Cardiac muscle cell (in vitro differentiated cells and primary cell): ENCODE data around the gene CERT1. TPM values are rescaled to one million over a fixed set of nuclear protein-coding genes. Genes with fewer than 3 reads are reported as not detected.

Experiments
- DNase-seq, 2 donors: peaks; one replicate each; pipeline versions ENCODE4 v3.0.0 to v3.0.0-alpha.2; 2010 to 2017; ENCODE audit warnings: low read depth in 1 of 2, low spot score in 1 of 2
- H3K27ac ChIP-seq: fragments of 200-600 bp; sonication (generic); 2 replicates; pipeline ENCODE4 v1.5.1; 2016
- H3K27me3 ChIP-seq: fragments of 200-600 bp; sonication (generic); 2 replicates; pipeline ENCODE4 v1.6.0; 2016; ENCODE audit warnings: control low read depth
- H3K36me3 ChIP-seq: fragments of 200-600 bp; sonication (generic); 2 replicates; pipeline ENCODE4 v1.5.1; 2016; ENCODE audit warnings: control low read depth
- H3K4me1 ChIP-seq: fragments of 200-600 bp; sonication (generic); 2 replicates; pipeline ENCODE4 v1.8.1; 2017; ENCODE audit warnings: low read depth, mild to moderate bottlenecking, mixed run types
- H3K4me3 ChIP-seq: fragments of 200-600 bp; sonication (generic); 2 replicates; pipeline ENCODE4 v1.5.1; 2016; ENCODE audit warnings: mild to moderate bottlenecking
- H3K9me3 ChIP-seq: fragments of 200-600 bp; sonication (generic); 2 replicates; pipeline ENCODE4 v1.5.1; 2017; ENCODE audit warnings: low read depth, mild to moderate bottlenecking, control low read depth
- polyA plus RNA-seq: library from polyadenylated mRNA; unstranded; fragments of >200 nt; fragmentation: Nextera tagmentation; extraction: Ambion mirVana; gene quantifications from 2 replicates; pipeline ENCODE4 v1.2.1, GENCODE V29; 2016
- total RNA-seq: library from RNA; depleted of rRNA; stranded (reverse); fragments of >200 nt; gene quantifications from 2 replicates; pipeline ENCODE4 v1.2.3, GENCODE V29; 2016
- TF ChIP-seq, protein P1 (sequence below): IDR thresholded peaks from 2 replicates; pipeline ENCODE4 v1.5.1; 2012; ENCODE audit warnings: low read depth, mild to moderate bottlenecking, low read length

CERT1 gene
- total and polyA plus RNA-seq, 2 experiments from 2014 or later: 12.8 to 17.5 TPM

DNA sequence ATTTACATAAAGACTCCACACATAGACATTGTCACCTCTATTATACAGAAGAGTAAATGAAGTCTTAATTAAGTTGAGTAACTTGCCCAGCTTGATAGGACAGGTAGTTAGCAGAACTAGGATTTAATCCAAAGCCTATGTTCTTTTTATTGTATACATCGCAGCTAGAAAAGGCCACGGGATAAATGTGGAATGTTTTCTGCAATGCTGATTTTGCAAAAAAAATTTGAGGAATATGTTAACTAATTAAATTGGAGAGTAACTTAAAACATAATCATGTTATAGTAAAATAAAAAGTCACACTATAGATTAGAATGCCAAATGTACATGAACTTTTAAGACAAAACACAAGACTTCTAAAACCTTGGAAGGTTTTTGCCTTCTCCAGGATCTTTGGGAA lies 41.3 kb upstream of the CERT1 start:
- no peaks in the 10 kb centered on the region for H3K4me1 ChIP-seq
- no peak overlapping the region for H3K27ac ChIP-seq
- peaks cover 20% of the 10 kb centered on the region for H3K36me3 ChIP-seq
- H3K9me3 ChIP-seq: no peaks in the 10 kb centered on the region
- DNase-seq: no peak
- TF ChIP-seq, protein P1, sequence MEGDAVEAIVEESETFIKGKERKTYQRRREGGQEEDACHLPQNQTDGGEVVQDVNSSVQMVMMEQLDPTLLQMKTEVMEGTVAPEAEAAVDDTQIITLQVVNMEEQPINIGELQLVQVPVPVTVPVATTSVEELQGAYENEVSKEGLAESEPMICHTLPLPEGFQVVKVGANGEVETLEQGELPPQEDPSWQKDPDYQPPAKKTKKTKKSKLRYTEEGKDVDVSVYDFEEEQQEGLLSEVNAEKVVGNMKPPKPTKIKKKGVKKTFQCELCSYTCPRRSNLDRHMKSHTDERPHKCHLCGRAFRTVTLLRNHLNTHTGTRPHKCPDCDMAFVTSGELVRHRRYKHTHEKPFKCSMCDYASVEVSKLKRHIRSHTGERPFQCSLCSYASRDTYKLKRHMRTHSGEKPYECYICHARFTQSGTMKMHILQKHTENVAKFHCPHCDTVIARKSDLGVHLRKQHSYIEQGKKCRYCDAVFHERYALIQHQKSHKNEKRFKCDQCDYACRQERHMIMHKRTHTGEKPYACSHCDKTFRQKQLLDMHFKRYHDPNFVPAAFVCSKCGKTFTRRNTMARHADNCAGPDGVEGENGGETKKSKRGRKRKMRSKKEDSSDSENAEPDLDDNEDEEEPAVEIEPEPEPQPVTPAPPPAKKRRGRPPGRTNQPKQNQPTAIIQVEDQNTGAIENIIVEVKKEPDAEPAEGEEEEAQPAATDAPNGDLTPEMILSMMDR: no peak
- H3K4me3 ChIP-seq: no peak overlapping the region
- no peaks in the 10 kb centered on the region for H3K27me3 ChIP-seq

- TF ChIP-seq, protein P1: no peak
- peaks cover 20% of the 10 kb centered on the region for H3K36me3 ChIP-seq
- DNase-seq: no peak
Observed at GRCh38 chr5:75551471-75551870, 40.0 kb upstream of the CERT1 start.

DNA sequence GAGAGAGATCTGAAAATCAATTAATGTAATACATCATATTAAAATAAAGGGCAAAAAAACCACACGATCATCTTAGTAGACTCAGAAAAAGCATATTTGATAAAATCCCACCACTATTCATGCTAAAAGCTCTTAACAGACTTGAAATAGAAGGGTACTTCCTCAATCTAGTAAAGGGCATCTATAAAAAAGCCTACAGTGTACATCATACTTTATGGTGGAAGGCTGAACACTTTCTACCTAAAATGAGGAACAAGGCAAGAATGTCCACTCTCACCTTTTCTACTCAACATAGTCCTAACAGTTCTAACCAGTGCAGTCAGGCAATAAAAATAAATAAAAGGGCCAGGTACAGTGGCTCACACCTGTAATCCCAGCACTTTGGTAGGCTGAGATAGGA lies 39.2 kb upstream of the CERT1 start:
- H3K36me3 ChIP-seq: peaks cover 20% of the 10 kb centered on the region
- H3K4me1 ChIP-seq: no peaks in the 10 kb centered on the region
- no peaks in the 10 kb centered on the region for H3K27me3 ChIP-seq
- no peak overlapping the region for H3K27ac ChIP-seq
- DNase-seq: no peak
- H3K4me3 ChIP-seq: no peak overlapping the region
- H3K9me3 ChIP-seq: no peaks in the 10 kb centered on the region
- TF ChIP-seq, protein P1: no peak

More at GRCh38 chr5:75551471-75551870, 40.0 kb upstream of the CERT1 start:
- Histone ChIP-seq H3K4me3 (no peak overlapping the region), H3K4me1 (no peaks in the 10 kb centered on the region), H3K9me3 (no peaks in the 10 kb centered on the region), H3K27me3 (no peaks in the 10 kb centered on the region), H3K27ac (no peak overlapping the region)

DNA sequence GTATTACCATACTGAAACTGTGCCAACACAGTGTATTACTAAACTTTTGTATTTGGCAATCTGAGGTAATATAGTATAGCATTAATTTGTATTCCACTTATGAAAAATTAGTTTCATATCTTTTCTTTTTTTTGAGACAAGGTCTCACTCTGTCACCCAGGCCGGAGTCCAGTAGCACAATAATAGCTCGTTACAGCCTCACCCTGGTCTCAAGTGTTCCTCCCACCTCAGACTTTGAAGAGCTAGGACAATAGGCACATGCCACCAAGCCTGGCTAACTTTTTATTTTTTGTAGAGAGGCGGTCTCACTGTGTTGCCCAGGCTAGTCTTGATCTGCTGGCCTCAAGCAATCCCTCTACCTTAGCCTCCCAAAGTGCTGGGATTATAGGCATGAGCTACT lies 36.4 kb upstream of the CERT1 start:
- Histone ChIP-seq H3K4me3 (no peak overlapping the region), H3K4me1 (no peaks in the 10 kb centered on the region), H3K27me3 (no peaks in the 10 kb centered on the region), H3K9me3 (no peaks in the 10 kb centered on the region), H3K36me3 (peaks cover 7% of the 10 kb centered on the region), H3K27ac (no peak overlapping the region)
- DNase-seq: no peak
- TF ChIP-seq, protein P1: no peak

GRCh38 chr5:75546830-75547229 lies 35.4 kb upstream of the CERT1 start:
- no peaks in the 10 kb centered on the region for H3K36me3 ChIP-seq
- TF ChIP-seq, protein P1: no peak
- no peaks in the 10 kb centered on the region for H3K4me1 ChIP-seq

DNA sequence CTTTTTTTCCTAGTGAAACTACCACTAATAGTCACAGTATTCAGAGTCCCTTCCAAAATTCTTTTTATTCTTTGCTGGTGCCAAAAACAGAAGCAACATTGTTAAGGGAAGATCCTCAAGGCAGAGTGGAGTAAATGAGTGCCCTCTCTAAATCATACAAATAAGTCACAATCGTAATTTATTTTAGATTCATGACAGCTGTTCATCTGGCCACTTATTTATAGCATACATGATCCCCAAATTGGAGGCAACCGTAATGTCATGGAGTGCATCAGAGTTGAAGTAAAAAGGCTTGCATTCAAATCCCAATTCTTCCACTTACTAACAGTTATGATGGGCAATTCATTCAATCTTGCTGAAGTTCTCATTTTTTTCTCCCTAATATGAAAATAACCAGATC lies 33.7 kb upstream of the CERT1 start:
- Histone ChIP-seq H3K36me3 (no peaks in the 10 kb centered on the region), H3K4me3 (no peak overlapping the region), H3K4me1 (no peaks in the 10 kb centered on the region), H3K27ac (no peak overlapping the region), H3K9me3 (no peaks in the 10 kb centered on the region), H3K27me3 (no peaks in the 10 kb centered on the region)
- TF ChIP-seq, protein P1: no peak
- DNase-seq: no peak

More at GRCh38 chr5:75546830-75547229, 35.4 kb upstream of the CERT1 start:
- Histone ChIP-seq H3K4me3 (no peak overlapping the region), H3K27ac (no peak overlapping the region), H3K9me3 (no peaks in the 10 kb centered on the region), H3K27me3 (no peaks in the 10 kb centered on the region)
- DNase-seq: no peak
